NCI-H345 (cell line): ENCODE data around the gene CHRND.
"Not testable (repeated sequence)": the region's sequence is repeated elsewhere in the genome, so short reads cannot be mapped to it uniquely, and the experiment has no call there.

Experiments
- DNase-seq: peaks from one replicate; lab custom pipeline; 2025; lab: John Stamatoyannopoulos, UW

Gene CHRND

GRCh38 chr2:232527905-232528470 lies 2.0 kb downstream of the CHRND start:
- DNase-seq, result no peak

GRCh38 chr2:232528746-232529460 lies 2.9 kb downstream of the CHRND start:
- DNase-seq, result no peak

GRCh38 chr2:232529806-232530547 lies 4.0 kb downstream of the CHRND start:
- DNase-seq, result no peak

GRCh38 chr2:232530626-232531260 lies 4.8 kb downstream of the CHRND start:
- DNase-seq, result no peak

- DNase-seq, result no peak
Measured at GRCh38 chr2:232532419-232532818, 6.5 kb downstream of the CHRND start.

- not testable (repeated sequence) for DNase-seq
Measured at GRCh38 chr2:232532821-232533220, 6.9 kb downstream of the CHRND start.

- DNase-seq, result no peak
Measured at GRCh38 chr2:232533944-232534710, 8.2 kb downstream of the CHRND start.

- DNase-seq, result no peak
Measured at GRCh38 chr2:232534940-232535651, 9.1 kb downstream of the CHRND start.

GRCh38 chr2:232535761-232536530 lies 10.0 kb downstream of the CHRND start:
- DNase-seq, result no peak

- no peak for DNase-seq
Measured at GRCh38 chr2:232537079-232537478, 11.1 kb downstream of the CHRND start.

- no peak for DNase-seq
Measured at GRCh38 chr2:232537499-232537898, 11.5 kb downstream of the CHRND start.

- no peak for DNase-seq
Measured at GRCh38 chr2:232538671-232539070, 12.7 kb downstream of the CHRND start.

- DNase-seq, result no peak
Measured at GRCh38 chr2:232539298-232540231, 13.6 kb downstream of the CHRND start, which contains the start of gene CHRNG. Gene CHRNG (plus strand): TSS chr2:232539692. CDS start chr2:232539748, 56 bp downstream.

- DNase-seq, result no peak
Measured at GRCh38 chr2:232540441-232541041, 14.6 kb downstream of the CHRND start.

GRCh38 chr2:232541195-232541960 lies 15.4 kb downstream of the CHRND start:
- DNase-seq, result no peak

GRCh38 chr2:232541961-232542714 lies 16.2 kb downstream of the CHRND start:
- DNase-seq, result no peak
